DMS153 treated with DMSO at 0.1 percent for 48 hours (cell line): ENCODE results near the gene GOLGA3.
"Not testable (repeated sequence)": the region's sequence is repeated elsewhere in the genome, so short reads cannot be mapped to it uniquely, and the experiment has no call there.

Experiments used
- DNase-seq: peaks from one replicate; lab custom pipeline; 2025; ENCODE audit not compliant: unreplicated experiment; lab: John Stamatoyannopoulos, UW

The GOLGA3 gene

DNA sequence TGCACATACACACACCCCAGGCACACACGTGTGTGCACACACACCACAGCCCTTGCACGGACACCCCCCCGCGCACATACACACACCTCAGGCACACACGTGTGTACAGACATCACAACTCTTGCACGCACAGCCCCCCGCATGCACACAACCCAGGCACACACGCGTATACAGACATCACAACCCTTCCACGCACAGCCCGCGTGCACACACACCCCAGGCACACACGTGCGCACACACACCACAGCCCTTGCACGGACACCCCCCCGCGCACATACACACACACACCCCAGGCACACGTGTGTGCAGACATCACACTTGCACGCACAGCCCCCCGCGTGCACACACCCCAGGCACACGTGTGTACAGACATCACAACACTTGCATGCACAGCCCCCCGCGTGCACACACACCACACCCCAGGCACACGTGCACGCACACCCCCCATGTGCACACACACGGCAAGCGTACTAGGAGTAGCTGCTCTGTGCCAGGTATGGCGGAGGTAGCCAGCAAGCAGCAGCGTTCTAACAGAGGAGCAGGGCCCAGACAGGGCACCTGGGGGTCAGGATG lies 48.8 kb downstream of the GOLGA3 start:
- no peak for DNase-seq

- DNase-seq = no peak
These were observed 51.1 kb downstream of the GOLGA3 start for GRCh38 chr12:132777614-132778013.

DNA sequence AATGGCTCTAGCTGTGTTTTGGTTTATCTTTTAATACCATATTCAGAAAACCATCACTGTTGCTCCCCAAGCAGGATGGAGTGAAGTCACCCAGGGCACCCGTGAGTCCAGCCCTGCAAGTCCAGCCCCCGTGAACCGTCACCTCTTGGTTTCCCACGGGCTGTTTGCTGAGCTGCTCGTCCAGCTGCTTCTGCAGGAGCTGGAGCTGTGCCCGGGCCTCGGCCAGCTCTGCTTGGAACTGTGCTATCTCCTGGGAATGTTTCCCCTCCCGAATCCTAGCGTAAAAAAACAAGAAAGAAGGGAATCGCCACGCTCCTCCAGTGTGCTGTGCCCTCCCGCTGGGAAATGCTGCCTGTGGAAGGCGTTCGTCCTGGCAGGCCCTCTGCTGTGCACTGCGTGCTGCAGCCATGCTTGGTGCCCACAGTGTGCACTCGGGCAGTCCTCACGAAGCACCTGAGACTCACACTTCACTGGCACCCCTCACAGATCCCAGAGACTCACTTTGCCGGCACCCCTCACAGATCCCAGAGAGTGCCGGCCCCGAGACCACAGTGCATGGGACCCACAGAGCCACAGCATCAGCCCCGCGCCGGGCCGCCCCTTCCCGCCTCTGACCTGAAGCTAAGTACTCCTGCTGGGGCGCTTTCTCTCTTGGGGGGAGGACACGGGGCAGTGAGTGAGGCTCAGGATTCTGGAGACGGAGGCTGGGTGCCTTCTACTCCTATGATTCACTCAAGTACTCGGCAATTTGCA lies 51.7 kb downstream of the GOLGA3 start:
- DNase-seq = no peak

DNA sequence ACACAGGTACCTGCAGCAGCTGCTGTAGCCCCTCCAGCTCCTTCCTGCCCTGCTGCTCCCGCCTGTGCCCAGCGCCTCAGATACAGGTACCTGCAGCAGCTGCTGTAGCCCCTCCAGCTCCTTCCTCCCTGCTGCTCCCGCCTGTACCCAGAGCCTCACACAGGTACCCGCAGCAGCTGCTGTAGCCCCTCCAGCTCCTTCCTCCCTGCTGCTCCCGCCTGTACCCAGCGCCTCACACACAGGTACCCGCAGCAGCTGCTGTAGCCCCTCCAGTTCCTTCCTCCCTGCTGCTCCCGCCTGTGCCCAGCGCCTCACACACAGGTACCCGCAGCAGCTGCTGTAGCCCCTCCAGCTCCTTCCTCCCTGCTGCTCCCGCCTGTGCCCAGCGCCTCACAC lies 52.4 kb downstream of the GOLGA3 start:
- not testable (repeated sequence) for DNase-seq

GRCh38 chr12:132775502-132776229 lies 53.0 kb downstream of the GOLGA3 start:
- no peak for DNase-seq

DNA sequence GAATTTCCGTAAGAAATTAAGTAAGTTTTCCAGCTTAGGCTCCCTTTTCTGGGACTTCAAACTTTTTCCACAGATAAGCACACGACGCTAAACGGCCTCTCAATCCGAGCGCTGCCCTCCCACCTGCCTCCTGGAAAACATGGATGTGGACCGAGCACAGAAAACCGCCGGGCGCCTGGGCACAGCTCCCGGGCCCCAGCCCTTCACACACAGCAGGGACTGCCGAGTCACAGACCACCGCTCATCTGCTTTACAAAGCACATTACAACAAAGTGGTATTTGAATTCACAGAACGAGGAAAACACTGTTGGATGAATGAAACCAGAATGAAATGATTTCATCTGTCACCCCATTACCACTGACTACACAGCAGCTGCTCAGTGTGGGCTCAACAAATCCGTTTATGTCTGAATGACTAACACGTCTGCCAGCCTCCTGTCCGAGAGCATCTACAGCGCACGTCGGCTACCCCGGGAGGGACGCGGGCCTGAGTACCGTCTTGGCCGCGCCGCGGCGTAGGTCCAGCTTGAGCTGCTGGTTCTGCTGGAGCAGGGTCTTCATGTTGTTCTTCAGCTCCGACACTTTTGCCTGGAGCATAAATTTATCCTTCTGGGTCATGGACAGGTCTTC lies 53.9 kb downstream of the GOLGA3 start:
- DNase-seq = no peak

DNA sequence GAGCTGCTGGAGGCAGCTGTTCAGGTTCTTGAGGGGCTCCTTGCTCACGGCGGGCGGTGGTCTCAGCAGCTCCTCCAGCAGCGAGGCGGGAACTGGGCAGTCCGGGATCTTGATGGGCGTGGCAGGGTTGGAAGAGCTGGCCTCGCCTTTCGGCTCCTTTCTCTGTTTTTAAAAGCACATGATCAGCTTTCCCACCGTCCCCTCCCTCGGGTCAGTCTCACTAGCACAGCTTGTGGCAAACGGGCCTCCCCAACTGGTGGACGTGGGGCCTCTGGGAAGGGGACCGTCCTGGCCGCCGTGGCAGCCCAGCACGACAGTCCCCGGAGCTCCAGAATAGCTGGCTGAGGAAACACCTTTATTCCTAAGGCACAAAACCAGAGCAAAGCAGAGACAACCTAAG lies 54.5 kb downstream of the GOLGA3 start:
- DNase-seq = no peak

GRCh38 chr12:132773077-132773955 lies 55.4 kb downstream of the GOLGA3 start:
- DNase-seq = no peak

GRCh38 chr12:132772606-132773005 lies 56.1 kb downstream of the GOLGA3 start:
- DNase-seq = no peak

GRCh38 chr12:132771126-132771838 lies 57.4 kb downstream of the GOLGA3 start:
- DNase-seq = no peak

DNA sequence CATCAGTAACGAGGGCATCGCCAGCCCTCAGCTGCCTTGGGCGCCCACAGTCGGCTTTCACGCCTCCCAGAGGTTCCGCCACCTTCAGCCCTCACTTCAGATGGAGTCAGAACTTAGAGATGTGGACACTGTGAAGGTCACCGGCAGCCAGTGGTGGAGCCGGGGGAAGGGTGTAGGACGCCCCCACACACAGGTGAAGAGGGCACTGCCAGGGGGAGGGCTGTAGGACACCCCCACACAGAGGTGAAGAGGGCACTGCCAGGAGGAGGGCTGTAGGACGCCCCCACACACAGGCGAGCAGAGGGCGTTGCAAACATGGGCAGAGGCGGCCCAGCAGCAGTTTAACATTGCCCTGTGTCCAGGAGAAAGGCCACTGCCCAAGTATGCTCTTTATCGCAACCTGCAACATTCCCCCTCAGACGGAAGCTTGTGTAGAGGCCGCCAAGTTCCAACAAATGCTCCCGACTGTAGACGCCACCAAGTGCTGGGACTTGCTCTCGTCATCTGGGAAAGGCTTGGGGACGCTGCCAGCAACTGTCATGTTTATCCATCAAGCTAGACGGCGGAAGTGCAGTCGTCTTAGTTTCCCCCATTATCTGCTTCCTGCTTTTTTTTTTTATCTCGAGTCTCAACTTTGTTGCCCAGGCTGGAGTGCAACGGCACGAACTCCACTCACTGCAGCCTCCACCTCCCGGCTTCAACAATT lies 62.1 kb downstream of the GOLGA3 start:
- DNase-seq = peak; percentile 29

DNA sequence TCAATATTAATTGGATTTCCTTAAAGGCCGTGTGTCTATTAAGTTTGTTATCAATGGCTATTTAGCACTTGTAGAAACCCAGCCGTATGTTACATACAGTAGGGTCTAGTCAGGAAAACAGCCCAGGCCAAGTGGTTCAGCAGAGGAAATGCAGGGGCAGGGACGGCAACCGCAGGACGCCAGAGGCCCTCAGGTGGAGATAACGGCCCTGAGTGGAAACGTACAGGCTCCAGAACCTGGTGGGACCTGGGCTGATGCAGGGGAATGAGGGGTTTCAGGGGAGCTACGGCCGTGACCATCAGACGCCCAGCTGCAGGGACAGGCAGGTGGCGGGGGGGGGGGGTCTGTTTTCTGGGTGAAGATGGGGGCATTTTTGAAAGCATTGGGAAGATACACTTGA lies 63.3 kb downstream of the GOLGA3 start:
- DNase-seq = no peak

GRCh38 chr12:132764231-132764630 lies 64.4 kb downstream of the GOLGA3 start:
- DNase-seq = no peak

GRCh38 chr12:132761921-132762583 lies 66.6 kb downstream of the GOLGA3 start:
- peak; percentile 61 for DNase-seq

DNA sequence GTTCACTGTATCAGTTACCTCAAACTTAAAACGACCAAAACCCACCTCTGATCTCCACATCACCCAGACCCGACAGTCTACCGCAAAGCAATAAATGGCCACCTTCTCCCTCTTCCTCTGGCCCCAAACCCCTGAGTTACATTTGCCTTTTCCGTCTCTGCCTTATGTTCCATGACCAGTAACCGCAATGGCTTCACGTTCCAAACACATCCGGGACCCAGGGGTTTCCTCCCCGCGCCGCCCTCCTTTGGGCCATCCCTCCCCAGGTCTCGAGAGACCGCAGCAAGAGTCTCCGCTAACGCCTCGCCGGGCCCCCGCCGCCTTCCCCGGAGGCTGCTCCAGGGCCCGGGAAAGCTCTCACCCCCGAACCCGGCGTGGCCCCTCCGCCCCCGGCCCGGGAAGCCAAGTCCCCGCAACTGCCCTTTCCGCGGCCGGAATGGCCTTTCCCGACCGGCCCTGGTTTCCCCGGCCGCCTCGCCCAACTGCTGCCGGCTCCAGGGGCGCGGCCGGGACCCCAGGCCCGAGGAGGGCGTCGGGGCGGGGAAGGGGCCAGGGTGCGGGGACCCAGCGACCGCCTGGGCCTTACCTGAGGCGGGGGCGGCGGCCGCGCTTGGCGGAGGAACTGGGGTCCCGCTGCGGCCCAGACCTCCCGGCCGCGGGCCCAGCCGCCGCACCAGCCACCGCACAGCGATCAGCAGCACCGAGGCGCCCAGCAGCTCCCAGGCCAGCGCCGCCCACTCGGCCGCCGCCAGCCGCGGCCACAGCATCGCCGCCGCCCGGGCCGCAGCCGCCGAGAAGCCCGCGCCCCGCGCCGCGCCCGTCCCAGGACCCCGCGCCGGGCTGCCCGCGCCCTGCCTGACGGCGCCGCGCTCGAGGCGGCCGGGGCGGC lies 67.4 kb downstream of the GOLGA3 start, which contains the start of gene ANKLE2:
Gene ANKLE2 (minus strand): TSS at position 801 of the 889 bp plus-strand sequence. CDS start 34 bp downstream, at position 767.
- no peak for DNase-seq

DNA sequence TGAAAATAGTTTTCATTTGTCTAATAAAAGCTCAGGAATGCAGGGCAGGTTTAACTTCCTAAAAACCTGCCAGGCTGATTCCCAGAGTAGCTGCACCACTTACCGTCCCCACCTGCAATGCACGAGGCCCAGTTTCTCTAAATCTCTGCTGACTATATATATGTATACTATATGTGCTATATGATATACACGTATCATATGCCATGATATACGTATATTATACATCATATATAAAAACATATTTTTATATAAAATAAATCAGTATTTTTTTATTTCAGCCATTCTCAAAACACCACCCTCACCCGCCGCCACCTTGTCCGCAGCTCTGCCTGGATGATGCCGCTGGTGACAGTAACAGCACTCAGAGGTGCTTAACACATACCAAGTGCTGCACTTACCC lies 69.3 kb downstream of the GOLGA3 start:
- DNase-seq = no peak

DNA sequence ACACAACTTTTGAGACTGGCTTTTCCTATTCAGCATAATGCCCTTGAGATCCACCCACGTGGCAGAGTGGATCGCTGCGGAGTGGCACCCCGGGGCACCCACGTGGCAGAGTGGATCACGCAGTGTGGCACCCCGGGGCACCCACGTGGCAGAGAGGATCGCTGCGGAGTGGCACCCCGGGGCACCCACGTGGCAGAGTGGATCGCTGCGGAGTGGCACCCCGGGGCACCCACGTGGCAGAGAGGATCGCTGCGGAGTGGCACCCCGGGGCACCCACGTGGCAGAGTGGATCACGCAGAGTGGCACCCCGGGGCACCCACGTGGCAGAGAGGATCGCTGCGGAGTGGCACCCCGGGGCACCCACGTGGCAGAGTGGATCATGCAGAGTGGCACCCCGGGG lies 69.8 kb downstream of the GOLGA3 start:
- not testable (repeated sequence) for DNase-seq
